Measurements from ENCODE around the gene EVC.

The EVC gene

GRCh38 chr4:5828005-5828391 lies 117.0 kb downstream of the EVC start:
- TF ChIP-seq REST (IDR thresholded peaks at IDR 0.05; ENCODE audit: insufficient read depth in 1 of 2, low read depth in 2 of 2, low read length in 2 of 2) (no peak), TAF1 (IDR thresholded peaks at IDR 0.05; ENCODE audit: borderline replicate concordance, insufficient read depth, low read length) (no peak), POLR2AphosphoS5 (IDR thresholded peaks at IDR 0.05; ENCODE audit: low read depth, low read length) (no peak), FOXP2 (optimal IDR thresholded peaks at IDR 0.05; ENCODE audit: borderline replicate concordance, extremely low read depth, extremely low read length, insufficient read depth) (no peak)

- TF ChIP-seq REST (IDR thresholded peaks at IDR 0.05; ENCODE audit: insufficient read depth in 1 of 2, low read depth in 2 of 2, low read length in 2 of 2) (no peak), FOXP2 (optimal IDR thresholded peaks at IDR 0.05; ENCODE audit: borderline replicate concordance, extremely low read depth, extremely low read length, insufficient read depth) (no peak), POLR2AphosphoS5 (IDR thresholded peaks at IDR 0.05; ENCODE audit: low read depth, low read length) (no peak), SIN3A (IDR thresholded peaks at IDR 0.05; ENCODE audit: borderline replicate concordance, insufficient read depth, low read length) (no peak), TAF1 (IDR thresholded peaks at IDR 0.05; ENCODE audit: borderline replicate concordance, insufficient read depth, low read length) (no peak)
These were observed 125.9 kb downstream of the EVC start for GRCh38 chr4:5836943-5837342.

GRCh38 chr4:5839332-5839731 lies 128.3 kb downstream of the EVC start:
- TF ChIP-seq SIN3A (IDR thresholded peaks at IDR 0.05; ENCODE audit: borderline replicate concordance, insufficient read depth, low read length) (no peak), POLR2AphosphoS5 (IDR thresholded peaks at IDR 0.05; ENCODE audit: low read depth, low read length) (no peak), REST (IDR thresholded peaks at IDR 0.05; ENCODE audit: insufficient read depth in 1 of 2, low read depth in 2 of 2, low read length in 2 of 2) (no peak), FOXP2 (optimal IDR thresholded peaks at IDR 0.05; ENCODE audit: borderline replicate concordance, extremely low read depth, extremely low read length, insufficient read depth) (no peak), TAF1 (IDR thresholded peaks at IDR 0.05; ENCODE audit: borderline replicate concordance, insufficient read depth, low read length) (no peak)

- TF ChIP-seq TAF1 (IDR thresholded peaks at IDR 0.05; ENCODE audit: borderline replicate concordance, insufficient read depth, low read length) = no peak
- no peak for TF ChIP-seq SIN3A (IDR thresholded peaks at IDR 0.05; ENCODE audit: borderline replicate concordance, insufficient read depth, low read length)
- no peak for TF ChIP-seq REST (IDR thresholded peaks at IDR 0.05; ENCODE audit: insufficient read depth in 1 of 2, low read depth in 2 of 2, low read length in 2 of 2)
- TF ChIP-seq FOXP2 (optimal IDR thresholded peaks at IDR 0.05; ENCODE audit: borderline replicate concordance, extremely low read depth, extremely low read length, insufficient read depth) = no peak
- no peak for TF ChIP-seq POLR2AphosphoS5 (IDR thresholded peaks at IDR 0.05; ENCODE audit: low read depth, low read length)
These were observed 129.0 kb downstream of the EVC start for GRCh38 chr4:5839751-5840674.
